GM18520 (cell line): ENCODE data around the gene A2ML1.
"Not testable (repeated sequence)": the region's sequence is repeated elsewhere in the genome, so short reads cannot be mapped to it uniquely, and the experiment has no call there.

Experiments used
- ATAC-seq: cut with Tn5 transposase; IDR thresholded peaks from one replicate; pipeline ENCODE4 v1.9.1; 2021; ENCODE audit not compliant: unreplicated experiment

A2ML1 gene

GRCh38 chr12:8822298-8822697 lies at the start of gene A2ML1:
A2ML1 (plus strand) TSS chr12:8822621; CDS start chr12:8822652, 31 bp downstream.
- no peak for ATAC-seq

GRCh38 chr12:8773461-8773860 lies 49.0 kb upstream of the A2ML1 start:
- ATAC-seq: no peak

GRCh38 chr12:8779281-8779680 lies 43.1 kb upstream of the A2ML1 start:
- no peak for ATAC-seq

- ATAC-seq: no peak
Observed at GRCh38 chr12:8779862-8780261, 42.6 kb upstream of the A2ML1 start.

- no peak for ATAC-seq
Observed at GRCh38 chr12:8780389-8780788, 42.0 kb upstream of the A2ML1 start.

- ATAC-seq: no peak
Observed at GRCh38 chr12:8781381-8782127, 40.9 kb upstream of the A2ML1 start.

GRCh38 chr12:8784290-8784888 lies 38.0 kb upstream of the A2ML1 start:
- ATAC-seq: no peak

GRCh38 chr12:8785499-8785898 lies 36.9 kb upstream of the A2ML1 start:
- no peak for ATAC-seq

GRCh38 chr12:8787206-8787605 lies 35.2 kb upstream of the A2ML1 start:
- not testable (repeated sequence) for ATAC-seq

- ATAC-seq: not testable (repeated sequence)
Observed at GRCh38 chr12:8788706-8789105, 33.7 kb upstream of the A2ML1 start.

GRCh38 chr12:8789341-8790013 lies 32.9 kb upstream of the A2ML1 start:
- ATAC-seq: not testable (repeated sequence)

- ATAC-seq: not testable (repeated sequence)
Observed at GRCh38 chr12:8793226-8793625, 29.2 kb upstream of the A2ML1 start.

- ATAC-seq: not testable (repeated sequence)
Observed at GRCh38 chr12:8794611-8795010, 27.8 kb upstream of the A2ML1 start.

- ATAC-seq: no peak
Observed at GRCh38 chr12:8796831-8797626, 25.4 kb upstream of the A2ML1 start.

- not testable (repeated sequence) for ATAC-seq
Observed at GRCh38 chr12:8801213-8801612, 21.2 kb upstream of the A2ML1 start.

- ATAC-seq: not testable (repeated sequence)
Observed at GRCh38 chr12:8804833-8805232, 17.6 kb upstream of the A2ML1 start.

GRCh38 chr12:8805487-8805886 lies 16.9 kb upstream of the A2ML1 start:
- ATAC-seq: not testable (repeated sequence)

- not testable (repeated sequence) for ATAC-seq
Observed at GRCh38 chr12:8807084-8807483, 15.3 kb upstream of the A2ML1 start.

GRCh38 chr12:8810112-8810511 lies 12.3 kb upstream of the A2ML1 start:
- ATAC-seq: not testable (repeated sequence)

GRCh38 chr12:8813572-8814357 lies 8.7 kb upstream of the A2ML1 start:
- ATAC-seq: no peak
